ENCODE measurements around the gene ABCC3.

The ABCC3 gene

DNA sequence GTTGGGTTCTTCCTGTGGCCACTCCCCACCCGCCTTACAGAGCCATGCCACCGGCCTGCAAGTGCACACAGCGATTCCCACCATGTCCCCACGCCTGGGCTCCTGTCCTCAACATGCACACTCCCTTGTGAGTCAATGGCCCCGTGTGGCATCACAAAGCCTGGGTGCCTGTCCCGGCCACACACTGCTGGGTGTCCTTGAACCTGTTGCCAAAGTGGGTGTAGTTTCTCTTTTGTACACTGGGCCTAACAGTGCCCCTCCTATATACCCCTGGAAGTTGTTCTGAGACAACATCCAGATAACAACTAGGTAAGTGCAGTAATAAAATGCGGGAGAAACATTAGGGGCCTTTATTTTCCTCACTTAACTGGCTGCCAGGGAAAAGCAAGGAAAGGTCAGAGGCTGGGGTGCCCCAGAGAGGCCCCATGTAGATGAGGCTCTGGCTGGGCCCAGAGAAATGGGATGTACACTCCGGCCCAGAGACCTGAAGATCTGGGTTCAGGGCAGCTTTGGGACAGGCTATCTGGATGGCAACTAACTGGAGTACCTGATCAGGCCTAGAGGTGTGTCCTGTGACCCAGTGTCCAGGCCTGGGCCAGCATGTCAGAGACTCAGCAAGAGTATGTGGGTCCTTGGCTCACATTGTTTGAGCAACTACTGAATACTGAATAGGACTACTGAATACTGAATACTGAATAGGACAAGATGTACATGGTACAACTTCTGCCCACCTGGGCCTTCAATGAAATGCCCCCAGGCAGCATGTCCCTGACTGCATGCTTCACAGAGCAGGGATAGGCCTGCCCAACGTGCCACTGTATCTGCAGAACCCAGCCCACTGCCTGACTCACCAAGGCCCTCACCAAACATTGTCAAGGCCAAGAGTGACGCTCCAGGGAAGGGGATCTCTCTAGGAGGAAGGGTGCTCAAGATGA, 8.3 kb downstream of the ABCC3 start:
- no peak for DNase-seq (ENCODE audit: low read depth)

DNA sequence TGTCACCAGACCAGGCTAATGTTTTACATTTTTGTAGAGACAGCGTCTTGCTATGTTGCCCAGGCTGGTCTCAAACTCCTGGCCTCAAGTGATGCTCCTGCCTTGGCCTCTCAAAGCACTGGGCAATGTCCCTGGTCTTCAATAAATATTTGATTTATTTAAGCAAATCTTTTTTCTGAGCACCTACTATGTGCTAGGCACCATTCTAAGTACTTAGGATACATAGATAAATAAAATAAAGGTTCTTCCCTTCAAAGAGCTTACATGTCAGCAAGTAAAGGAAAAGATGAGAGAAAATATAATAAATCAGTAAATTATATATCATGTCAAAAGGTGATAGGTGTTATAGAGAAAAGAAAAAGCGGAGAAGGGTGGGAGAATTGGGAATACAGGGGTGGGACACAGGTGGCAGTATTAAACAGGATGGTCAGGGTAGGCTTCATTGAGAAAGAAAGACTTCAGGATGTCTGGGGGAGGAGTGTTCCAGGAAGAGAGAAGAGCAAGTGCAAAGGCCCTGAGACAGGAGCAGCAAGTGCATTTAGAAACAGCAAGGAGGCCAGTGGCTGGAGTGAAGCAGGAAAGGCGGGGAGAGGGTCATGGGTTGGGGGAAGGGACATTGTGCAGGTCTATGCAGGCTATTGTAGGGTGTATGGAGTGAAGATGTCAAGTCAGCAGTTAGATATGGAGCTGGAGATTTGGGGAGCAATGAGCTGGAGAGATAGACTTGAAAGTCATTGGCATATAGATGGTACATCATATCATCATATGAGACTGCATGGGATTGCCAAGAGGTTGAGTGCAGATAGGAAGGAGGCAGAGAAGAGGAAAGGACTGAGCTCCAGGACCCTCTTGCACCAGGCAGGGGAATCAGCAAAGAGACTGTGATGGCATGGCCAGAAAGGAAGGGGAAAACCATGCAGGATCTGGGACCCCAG, 11.3 kb downstream of the ABCC3 start:
- DNase-seq (ENCODE audit: low read depth): no peak

DNA sequence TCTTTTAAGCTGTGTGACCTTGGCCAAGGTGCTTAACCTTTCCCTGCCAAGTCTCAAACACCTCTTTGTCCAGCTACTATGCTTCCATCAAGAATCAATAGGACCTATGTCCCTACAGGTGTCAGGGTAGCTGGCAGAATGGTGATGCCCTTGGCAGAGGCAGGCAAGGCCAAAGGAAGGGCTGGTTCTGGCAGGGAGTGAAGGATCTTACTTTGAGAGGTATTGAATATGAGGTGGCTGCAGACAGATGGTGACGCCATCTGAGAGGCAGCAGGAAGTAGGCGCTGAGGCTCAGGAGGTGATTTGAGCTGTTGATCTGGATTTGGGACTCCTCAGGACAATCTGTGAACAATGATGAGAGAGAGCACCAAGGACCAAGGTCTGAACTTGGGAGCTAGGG, 12.5 kb downstream of the ABCC3 start:
- DNase-seq (ENCODE audit: low read depth): no peak

DNA sequence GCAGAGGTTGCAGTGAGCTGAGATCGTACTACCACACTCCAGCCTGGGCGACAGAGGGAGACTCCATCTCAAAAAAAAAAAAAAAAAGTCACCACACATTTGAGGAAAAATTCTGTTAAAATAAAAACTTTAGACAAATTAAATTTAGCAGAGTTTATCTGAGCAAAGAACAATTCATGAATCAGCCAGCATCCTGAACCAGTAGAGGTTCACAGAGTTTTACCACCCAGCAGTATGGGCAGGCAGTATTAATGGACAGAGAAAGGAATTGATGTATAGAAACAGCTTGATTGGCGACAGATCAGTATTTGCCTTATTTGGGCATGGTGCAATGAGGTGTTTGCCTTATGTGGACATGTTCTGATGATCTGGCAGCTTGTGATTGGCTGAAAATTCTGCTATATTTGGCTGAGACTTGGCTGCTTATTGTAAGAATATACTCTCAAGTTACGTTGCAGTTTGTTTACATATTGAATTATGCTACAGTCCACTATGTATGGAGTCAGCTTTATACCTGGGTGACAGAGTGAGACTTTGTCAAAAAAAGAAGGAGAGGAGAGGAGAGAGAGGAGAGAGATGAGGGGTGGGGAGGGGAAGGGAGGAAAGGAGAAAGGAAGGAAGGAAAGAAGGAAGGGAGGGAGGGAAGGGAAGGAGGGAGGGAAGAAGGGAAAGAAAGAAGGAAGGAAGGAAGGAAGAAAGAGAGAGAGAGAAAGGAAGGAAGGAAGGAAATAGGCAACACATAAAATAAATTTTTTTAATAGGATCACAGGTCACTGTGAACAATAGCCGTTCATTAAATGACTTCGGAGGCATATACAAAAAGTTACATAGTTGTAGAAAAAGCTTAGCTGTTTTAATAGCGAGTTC, 14.6 kb downstream of the ABCC3 start:
- no peak for DNase-seq (ENCODE audit: low read depth)

DNA sequence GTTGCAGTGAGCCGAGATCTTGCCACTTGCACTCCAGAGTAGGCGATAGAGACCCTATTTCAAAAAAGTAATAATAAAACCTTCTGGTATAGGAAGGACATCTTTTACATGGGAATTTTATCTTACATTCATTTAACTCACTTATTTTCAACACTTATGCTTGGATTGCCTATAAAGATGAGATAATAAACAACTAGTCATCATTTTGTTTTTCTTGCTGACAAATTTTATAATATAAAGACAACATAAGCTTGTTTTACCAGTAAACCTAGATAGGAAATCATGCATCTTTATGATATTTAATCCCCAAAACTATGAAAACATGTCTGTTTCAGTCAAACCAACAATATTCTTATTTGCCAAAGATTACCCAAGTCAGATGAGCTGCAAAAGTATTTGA, 17.0 kb downstream of the ABCC3 start:
- DNase-seq (ENCODE audit: low read depth): no peak

DNA sequence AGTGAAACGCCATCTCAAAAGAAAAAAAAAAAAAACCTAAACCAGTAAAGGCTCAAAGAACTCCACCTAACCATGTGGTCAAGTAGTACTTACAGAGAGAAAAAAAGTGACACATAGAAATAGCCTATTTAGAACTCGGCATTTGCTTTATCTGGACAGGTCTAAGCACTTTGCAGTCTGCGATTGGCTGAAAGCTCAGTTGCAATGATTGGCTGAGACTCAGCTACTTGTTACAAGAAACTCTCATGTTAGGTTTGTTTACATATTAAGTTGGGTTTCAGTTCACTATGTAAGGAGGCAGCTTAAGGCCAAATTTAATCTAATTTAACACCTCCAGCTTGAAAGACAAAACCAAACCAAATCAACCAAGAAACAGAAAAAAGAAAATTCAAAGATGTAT, 19.1 kb downstream of the ABCC3 start:
- DNase-seq (ENCODE audit: low read depth): no peak

DNA sequence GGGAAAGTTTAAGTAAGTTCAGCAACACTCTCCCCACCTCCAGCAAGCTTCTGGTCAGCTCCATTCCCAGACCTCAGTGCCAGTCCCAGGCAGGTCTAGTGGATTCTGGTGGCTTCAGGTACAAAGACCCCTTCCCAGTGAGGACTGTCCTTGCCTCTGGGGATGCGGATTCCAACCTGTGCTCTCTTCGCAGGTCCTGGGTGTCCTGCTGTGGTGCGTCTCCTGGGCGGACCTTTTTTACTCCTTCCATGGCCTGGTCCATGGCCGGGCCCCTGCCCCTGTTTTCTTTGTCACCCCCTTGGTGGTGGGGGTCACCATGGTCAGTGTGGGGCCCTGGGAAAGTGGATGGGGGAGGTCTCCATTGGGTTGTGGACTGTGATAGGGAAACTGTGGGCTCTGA, 21.8 kb downstream of the ABCC3 start:
- DNase-seq (ENCODE audit: low read depth): no peak

DNA sequence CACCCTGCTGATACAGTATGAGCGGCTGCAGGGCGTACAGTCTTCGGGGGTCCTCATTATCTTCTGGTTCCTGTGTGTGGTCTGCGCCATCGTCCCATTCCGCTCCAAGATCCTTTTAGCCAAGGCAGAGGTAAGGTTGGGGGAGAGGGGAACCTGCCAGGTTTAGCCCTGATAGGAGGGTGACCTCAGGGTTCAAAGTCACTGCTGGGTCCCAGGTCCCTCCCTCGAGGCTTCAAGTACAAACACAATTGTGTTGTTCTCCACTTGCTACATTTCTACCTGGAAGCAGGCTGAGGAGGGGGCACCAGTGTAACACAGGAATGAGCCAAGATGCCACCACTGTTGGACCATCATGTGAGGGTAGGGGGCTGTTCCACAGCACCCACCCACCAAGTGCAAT, 22.4 kb downstream of the ABCC3 start:
- DNase-seq (ENCODE audit: low read depth): no peak

DNA sequence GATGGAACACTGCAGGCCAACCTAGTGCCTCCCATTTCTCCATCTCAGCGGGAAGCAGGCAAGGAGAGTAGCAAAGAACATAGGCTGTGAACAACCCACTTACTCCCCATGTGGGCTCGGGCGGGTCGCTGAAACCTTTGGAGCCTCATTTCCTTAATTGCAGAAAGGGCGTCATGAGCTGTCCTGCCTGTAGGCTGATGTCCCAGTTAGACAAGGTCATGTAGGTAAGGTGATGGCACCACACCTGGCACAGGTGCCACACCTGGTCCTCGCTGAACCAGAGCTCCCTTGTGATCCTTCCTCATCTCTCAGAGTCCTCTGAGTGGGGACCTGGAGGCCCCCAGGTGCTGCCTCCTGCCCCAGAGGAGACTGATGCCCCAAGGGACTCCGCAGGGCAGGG, 22.9 kb downstream of the ABCC3 start:
- no peak for DNase-seq (ENCODE audit: low read depth)

DNA sequence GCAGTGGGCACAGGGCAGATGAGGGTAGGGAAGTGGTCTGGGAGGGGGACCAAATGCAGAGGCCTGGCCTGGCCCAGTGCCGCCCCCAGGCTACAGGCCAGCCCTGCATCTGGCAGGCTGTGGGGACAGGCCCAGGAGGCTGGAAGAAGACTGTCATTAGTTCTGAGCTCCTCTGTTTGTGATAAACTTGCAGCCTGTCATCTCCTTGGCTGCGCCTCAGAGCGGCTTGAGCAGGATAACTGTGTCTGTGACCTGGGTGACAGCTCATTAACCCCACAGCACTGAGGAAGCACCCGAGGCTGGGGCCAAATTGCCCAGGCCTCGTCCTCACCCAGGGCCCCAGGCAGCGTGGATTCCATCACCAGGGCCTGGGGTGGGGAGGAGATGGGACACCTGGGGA, 23.9 kb downstream of the ABCC3 start:
- DNase-seq (ENCODE audit: low read depth): no peak

DNA sequence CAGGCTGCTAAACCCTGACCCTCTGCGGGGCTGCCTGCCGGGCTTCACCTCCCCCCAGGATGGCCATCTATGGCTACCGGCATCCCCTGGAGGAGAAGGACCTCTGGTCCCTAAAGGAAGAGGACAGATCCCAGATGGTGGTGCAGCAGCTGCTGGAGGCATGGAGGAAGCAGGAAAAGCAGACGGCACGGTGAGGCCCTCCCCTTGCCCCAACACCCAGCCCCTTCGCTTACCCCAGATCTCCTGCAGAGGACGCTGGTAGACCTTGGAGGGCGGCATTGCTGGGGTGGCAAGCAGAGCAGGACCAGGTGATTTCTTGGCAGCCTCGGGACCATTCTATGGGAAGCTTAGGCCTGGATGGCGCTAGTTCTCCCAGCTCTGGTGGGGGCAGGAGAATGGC, 24.5 kb downstream of the ABCC3 start:
- no peak for DNase-seq (ENCODE audit: low read depth)

DNA sequence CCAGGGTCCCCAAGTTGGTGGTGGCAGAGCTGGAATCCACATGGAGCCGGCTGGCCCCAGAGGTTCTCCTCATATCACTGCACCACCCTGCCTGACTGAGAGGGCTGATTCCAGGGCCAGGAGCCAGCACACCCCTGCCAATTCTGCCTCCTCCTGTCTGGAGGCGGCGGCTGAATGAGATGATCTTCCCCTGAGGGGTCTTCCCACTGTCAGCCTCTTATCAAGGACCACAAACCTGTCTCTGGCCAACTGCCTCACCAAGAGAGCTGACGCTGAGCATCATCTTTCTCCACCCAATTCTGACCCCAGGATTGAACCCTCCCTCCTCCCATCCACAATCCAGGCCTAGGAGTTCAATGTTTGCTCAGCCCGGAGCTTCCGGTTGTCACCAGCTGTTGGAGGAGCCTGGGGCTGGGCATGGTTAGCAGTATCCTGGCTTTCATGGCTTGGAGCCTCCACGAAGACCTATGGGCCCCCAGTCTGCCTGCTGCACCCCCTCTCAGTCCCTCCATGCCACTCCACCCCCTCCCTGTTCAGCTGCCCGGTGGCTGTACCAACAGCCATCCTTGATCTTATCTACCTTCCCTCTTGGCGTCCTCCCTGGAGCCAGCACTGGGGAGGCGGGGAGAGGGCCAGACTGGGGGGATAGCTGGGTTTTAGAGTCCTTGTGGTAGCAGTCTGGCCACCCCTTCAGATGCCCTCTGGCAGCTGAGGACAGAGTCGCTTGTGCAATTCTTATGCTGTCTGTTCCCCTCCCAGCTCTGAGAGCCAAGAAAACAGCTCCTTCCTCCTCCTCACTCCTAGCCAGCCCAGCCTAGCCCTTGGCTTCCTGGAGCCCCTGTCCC, 25.6 kb downstream of the ABCC3 start:
- no peak for DNase-seq (ENCODE audit: low read depth)

DNA sequence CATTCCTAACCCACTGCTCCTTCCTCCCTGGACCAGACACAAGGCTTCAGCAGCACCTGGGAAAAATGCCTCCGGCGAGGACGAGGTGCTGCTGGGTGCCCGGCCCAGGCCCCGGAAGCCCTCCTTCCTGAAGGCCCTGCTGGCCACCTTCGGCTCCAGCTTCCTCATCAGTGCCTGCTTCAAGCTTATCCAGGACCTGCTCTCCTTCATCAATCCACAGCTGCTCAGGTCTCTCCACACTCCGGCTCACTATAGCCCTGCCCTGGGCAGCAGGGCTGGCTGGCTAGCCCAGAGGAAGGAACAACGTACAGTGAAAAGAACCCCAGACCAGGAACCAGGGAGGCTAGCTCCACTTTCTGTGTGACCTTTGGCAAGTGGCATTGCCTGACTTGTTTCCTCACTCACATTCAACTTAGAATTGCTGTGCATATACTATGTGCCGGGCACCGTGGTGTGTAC, 26.2 kb downstream of the ABCC3 start:
- no peak for DNase-seq (ENCODE audit: low read depth)

DNA sequence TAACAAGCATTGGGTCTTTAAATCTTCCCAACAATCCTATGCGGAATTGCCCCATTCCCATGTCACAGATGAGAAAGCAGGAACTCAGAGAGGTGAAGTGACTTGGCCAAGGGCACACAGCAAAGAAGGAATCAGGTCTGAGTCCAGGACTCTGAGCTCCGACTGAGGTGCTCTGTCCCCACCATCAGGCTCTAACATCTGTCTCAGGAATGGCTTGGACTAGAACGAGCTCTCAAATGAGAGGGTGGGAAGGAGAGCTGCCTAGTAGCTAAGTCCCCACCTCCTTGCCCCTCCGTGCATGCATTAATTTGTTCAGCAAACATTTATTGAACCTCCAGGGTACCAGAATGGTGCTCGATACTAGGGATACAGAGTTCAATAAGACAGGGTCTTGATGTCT, 26.7 kb downstream of the ABCC3 start:
- no peak for DNase-seq (ENCODE audit: low read depth)

DNA sequence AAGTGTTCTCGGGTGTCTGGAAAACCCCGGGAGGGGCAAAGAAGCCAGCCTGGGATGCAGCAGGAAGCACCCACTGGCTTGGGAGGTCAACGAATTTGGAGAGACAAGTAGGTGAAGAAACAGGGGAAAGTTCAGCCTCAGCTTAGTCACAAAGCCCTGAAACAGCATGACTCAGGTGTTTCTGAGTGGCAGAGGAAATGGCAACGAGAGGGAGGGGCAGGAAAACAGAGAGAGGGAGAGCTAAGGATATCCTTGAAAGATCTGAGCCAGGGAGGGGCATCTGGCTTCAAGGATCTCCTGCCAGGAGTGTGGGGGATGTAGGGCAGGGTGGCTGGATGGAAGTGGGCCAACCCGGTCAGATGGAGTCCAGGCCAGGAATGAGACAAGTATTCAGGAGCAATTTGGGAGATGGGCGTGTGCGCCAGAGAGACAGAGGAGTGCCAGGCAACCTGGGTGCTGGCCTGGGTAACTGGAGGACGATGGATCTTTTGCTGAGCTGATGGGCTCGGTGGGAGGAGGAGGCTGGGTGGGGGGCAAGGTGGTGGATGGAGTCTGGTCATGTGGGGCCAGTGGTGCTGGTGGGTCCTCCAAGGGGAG, 27.2 kb downstream of the ABCC3 start:
- peak; percentile 9 for DNase-seq (ENCODE audit: low read depth)

DNA sequence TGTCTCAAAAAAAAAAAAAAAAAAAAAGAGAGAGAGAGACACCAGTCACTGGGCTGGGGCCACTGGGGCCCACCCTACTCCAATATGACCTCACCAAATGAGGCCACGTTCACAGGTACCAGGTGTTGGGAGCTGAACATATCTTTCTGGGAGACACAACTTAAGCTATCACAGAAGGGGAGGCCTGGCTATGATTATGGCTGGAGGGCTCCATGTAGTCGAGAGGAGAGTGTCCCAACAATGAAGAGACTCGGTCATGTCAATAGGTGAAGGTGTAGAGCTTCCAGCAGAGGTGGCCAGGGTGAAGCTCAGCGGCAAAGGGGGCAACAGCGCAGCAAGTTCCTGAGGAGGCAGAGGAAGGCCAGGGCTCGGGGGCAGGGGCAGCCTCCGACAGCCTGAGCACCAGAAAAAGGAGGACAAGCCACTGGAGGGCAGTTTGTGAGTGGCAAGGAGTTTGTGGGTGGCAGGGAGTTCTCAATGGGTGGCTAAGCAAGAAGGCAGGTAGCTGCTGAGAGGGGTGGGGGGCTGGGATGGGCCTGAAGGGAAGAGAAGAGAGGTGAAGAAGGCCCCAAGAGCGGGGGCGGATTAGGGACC, 28.0 kb downstream of the ABCC3 start:
- DNase-seq (ENCODE audit: low read depth): no peak

DNA sequence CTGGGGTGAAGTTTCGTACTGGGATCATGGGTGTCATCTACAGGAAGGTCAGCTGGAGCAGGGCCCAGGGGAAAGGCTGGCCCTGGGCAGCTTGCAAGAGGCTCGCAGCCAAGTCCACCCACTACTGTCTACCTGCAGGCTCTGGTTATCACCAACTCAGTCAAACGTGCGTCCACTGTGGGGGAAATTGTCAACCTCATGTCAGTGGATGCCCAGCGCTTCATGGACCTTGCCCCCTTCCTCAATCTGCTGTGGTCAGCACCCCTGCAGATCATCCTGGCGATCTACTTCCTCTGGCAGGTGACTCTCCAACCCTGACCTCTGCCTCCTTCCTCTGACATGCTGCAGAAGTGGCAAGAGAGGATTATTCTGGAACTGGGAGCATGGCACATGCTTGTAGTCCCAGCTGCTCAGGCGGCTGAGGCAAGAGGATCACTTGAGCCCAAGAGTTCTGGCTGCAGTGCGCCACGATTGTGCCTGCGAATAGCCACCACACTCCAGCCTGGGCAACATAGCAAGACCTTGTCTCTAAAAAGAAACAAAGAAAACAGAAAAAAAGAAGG, 29.2 kb downstream of the ABCC3 start:
- no peak for DNase-seq (ENCODE audit: low read depth)

DNA sequence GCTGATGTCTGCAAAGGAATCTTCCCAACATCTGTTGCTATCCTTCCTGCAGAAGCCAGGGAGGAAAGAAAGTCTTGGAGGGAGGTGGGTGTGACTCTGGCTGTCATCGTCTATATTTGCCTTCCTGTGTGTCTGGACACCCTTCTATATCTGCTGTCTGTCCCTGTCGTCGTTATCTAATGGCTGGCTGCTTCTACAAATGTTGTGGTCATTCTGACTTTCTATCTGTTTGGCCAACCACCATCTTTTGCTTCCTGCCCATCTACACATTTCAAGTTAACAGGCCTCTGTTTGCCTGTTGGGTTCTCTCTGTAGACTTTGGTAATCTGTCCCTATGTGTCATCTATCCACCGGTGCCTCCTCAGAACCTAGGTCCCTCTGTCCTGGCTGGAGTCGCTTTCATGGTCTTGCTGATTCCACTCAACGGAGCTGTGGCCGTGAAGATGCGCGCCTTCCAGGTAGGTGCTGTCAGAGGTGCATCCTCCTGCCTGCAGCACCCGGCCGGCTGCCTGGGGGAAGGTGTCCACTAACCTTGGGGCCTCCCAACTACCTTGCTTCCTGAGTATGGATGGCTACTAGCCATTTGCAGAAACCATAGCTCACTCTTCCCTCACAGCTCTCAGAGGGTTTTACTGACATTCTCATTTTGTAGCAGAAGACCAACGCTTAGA, 30.2 kb downstream of the ABCC3 start:
- DNase-seq (ENCODE audit: low read depth): no peak

DNA sequence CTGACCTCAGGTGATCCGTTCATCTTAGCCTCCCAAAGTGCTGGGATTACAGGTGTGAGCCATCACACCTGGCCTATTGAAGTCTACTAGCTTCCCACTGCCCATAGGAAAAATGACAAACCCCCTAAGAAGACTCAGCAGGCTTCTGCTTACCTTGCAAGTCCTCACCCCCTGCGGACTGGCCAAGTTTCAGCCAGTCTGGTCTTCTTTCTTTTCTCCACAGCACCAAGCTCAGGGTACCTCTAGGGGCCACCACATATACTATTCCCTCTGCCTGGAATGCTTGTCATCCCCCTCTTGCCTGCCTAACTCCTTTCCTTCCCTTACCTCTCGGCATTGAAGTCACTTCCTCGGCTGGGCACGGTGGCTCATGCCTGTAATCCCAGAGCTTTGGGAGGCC, 31.2 kb downstream of the ABCC3 start:
- DNase-seq (ENCODE audit: low read depth): no peak

Measured in stimulated activated CD4-positive, alpha-beta T cell treated with anti-CD3 and anti-CD28 coated beads, Interleukin-2, amount 100 ng/mL, for 4 hours (primary cell).